ENCODE data around the gene MALT1.

MALT1 gene

GRCh38 chr18:58666176-58666575 is 5.1 kb upstream of the MALT1 start:
- H3K27ac ChIP-seq, result no peak overlapping the region
- TF ChIP-seq CTCF (conservative IDR thresholded peaks at IDR 0.05) (no peak), ZFX (IDR thresholded peaks at IDR 0.05) (no peak)

- no peak overlapping the region for H3K27ac ChIP-seq
- no peak for TF ChIP-seq ZFX (IDR thresholded peaks at IDR 0.05)
- no peak for TF ChIP-seq CTCF (conservative IDR thresholded peaks at IDR 0.05)
Observed at GRCh38 chr18:58668211-58668610, 3.1 kb upstream of the MALT1 start.

GRCh38 chr18:58668897-58669296 is 2.4 kb upstream of the MALT1 start:
- no peak overlapping the region for H3K27ac ChIP-seq

GRCh38 chr18:58669731-58670378 is 1.4 kb upstream of the MALT1 start:
- peak overlapping the region; percentile 90; the same call in 1 of the 2 replicates for H3K27ac ChIP-seq
- TF ChIP-seq CTCF (conservative IDR thresholded peaks at IDR 0.05), result no peak
- no peak for TF ChIP-seq ZFX (IDR thresholded peaks at IDR 0.05)

More at GRCh38 chr18:58668897-58669296, 2.4 kb upstream of the MALT1 start:
- TF ChIP-seq CTCF (conservative IDR thresholded peaks at IDR 0.05), result no peak
- no peak for TF ChIP-seq ZFX (IDR thresholded peaks at IDR 0.05)

- H3K27ac ChIP-seq, result peak overlapping the region; percentile 90
- TF ChIP-seq ZFX (IDR thresholded peaks at IDR 0.05) (no peak), CTCF (conservative IDR thresholded peaks at IDR 0.05) (no peak)
Observed at GRCh38 chr18:58670404-58671110, 708 bp upstream of the MALT1 start.

GRCh38 chr18:58671632-58672564 is 633 bp downstream of the MALT1 start:
- H3K27ac ChIP-seq, result peak overlapping the region; percentile 90
- TF ChIP-seq CTCF (conservative IDR thresholded peaks at IDR 0.05), result peak; percentile 9; the same call in 1 of the 2 replicates
- peak; percentile 86 for TF ChIP-seq ZFX (IDR thresholded peaks at IDR 0.05)

All from C4-2B (cell line).